ENCODE measurements around the gene YAE1.
A peak's percentile ranks its signal among the peaks of the same experiment; 100 is the strongest.

The YAE1 gene

DNA sequence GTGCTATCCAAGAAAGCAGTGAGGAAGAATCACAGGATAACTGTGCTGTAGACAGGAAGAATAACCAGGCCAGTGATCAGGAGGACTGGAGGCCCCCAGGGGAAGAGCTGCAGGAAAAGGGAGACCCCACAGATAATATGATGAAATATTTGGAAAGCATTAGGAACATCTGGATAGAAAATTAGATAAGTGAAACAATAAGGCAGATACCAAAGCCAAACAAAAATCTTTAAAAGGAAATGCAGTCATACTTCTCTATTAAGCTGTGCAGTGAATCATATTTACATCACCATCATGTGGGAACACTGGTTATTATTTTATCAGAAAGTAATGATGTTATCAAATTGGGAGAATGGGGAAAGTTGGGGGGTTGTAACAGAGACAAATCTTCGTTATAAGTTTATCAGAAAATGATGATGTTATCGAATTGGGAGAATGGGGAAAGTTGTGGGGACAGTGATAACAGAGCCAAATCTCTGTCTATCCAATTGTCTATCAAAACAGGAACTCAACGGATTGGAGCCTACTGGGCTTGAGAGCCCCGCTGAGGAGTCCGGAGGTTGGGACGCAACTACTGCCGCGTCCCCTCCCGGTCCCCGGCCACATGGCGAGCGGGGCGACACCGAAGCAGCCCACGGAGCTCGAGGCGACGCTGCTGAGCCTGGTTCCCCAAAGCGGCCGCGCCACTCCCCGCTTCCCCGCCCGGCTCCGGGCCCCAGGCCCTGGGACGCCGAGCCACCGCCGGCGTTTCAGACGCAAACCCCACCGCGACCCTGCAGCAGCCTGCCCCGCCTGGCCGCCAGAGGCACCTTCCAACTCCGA is 43.1 kb downstream of the YAE1 start:
- DNase-seq = no peak

GRCh38 chr7:39609935-39610263 is 43.7 kb downstream of the YAE1 start:
- no peak for DNase-seq

DNA sequence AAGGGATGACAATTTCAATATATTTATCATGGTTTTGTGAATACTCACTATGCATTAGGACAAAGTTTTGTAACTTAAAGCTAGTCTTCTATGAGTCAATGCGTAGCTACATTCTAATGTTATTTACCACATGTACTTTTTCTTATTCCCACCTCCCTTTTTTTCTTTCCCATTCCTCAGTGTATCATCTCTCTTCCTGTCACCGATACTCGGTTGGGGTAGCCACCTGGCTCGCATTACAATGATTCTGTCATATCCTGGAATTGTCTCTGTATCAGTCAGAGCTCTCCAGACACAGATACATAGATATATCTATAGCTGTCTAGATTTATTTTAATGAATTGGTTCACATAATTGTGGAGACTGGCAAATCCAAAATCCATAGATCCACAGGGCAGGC is 47.4 kb downstream of the YAE1 start:
- DNase-seq = no peak

DNA sequence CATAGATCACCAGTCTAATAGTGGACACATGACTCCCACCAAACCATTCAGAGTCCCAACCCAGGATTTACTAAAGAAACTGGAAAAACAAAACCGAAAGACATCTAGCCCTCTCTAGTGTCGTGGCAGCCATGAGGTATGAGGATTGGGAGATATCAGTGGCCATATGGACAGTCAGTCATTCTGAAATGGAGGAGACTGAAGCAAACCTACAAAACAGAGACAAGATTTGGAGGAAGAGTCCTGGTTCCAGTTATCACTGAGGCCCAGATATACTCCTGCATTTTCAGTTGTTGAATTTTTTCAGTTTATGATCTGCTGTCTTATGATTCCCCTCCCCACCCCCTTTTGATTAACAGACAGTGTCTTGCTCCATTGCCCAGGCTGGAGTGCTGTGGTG is 48.1 kb downstream of the YAE1 start:
- peak; percentile 38 for DNase-seq

GRCh38 chr7:39615350-39615975 is 49.3 kb downstream of the YAE1 start:
- no peak for DNase-seq

DNA sequence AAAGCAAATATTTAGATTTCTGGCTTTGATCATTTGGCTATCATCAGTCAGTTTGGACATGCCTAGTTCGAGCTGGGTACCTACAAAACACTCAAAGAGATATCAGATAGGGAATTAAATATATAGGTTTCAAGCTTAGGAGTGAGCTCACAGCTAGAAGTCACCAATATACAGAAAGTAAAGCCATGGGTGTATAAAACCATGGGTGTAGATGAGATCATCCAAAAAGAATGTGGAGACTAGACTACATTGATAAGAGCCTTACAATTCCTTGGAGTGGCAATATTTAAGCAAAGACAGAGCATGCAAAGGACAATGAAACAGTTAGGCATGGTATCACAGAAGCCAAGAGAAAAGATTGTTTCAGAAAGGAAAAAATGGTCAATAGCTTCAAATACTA is 49.9 kb downstream of the YAE1 start:
- no peak for DNase-seq

- no peak for DNase-seq
Observed at GRCh38 chr7:39617005-39617404, 50.8 kb downstream of the YAE1 start.

DNA sequence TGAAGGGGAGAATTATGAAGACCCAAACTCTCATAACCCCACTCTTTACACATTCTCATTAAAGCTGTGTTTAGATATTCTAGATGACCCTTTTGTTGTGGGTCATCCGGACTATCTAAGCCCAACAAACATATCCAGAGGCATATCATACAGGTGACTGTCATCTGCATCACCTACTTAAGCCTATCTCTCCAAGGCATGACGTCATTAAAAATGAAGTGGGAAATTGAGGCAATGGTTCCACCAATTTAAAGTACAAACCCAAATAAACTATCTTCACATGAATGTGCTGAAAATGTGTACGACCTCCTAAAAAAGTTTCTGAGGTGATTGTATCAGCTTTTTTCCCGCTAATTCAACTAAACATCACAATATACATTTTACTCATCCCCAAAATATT is 52.7 kb downstream of the YAE1 start:
- no peak for DNase-seq

GRCh38 chr7:39620486-39620885 is 54.3 kb downstream of the YAE1 start:
- no peak for DNase-seq

- DNase-seq = no peak
Observed at GRCh38 chr7:39621261-39621660, 55.1 kb downstream of the YAE1 start.

GRCh38 chr7:39621784-39622411 is 55.7 kb downstream of the YAE1 start:
- DNase-seq = peak; percentile 29

Data from hematopoietic multipotent progenitor cell treated with erythropoietin and hydrocortisone succinate and interleukin-3 and kit ligand, for 8 days (in vitro differentiated cells).